GM21529 (cell line): ENCODE measurements around the gene RNASE13.
"Not testable (repeated sequence)": the region's sequence is repeated elsewhere in the genome, so short reads cannot be mapped to it uniquely, and the experiment has no call there.

Source experiments
- ATAC-seq: cut with Tn5 transposase; IDR thresholded peaks from one replicate; pipeline ENCODE4 v1.9.1; 2021; ENCODE audit not compliant: unreplicated experiment

Gene RNASE13

GRCh38 chr14:21042918-21043317 is 8.3 kb upstream of the RNASE13 start:
- no peak for ATAC-seq

DNA sequence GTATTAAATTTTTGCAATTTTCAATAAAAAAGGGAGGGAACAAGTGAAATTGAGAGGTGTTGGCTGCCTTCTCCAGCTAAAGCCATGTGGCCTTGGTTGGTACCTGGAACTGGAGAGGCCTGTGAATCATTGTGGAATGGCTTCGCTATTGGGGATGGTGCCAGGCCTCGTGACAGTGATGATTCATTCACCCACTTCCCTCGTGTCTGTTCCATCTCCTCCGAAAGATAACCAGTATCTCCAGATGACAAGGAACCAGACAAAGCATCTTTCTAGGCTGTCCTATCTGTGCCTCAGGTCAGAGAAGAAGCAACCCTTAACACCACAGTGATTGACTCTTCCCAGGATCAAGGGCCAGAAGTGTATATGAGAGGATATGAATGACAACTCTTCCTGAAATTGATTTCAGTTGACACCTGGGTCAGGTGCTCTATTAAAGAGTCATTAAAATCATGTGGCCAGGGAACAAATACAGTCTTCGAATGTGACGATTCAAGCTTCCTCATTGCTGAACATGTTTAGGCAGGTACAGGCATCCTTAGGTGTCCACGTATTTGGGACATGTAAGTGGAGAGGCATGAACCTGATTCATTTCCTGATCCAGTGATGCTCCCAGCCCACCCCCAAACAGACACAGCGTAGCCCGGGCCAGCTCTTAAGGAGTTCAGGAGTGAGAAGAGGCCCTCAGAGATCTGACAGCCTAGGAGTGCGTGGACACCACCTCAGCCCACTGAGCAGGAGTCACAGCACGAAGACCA is 7.2 kb upstream of the RNASE13 start, which contains the start of gene RNASE7:
Gene RNASE7 (plus strand): TSS at position 687 of the 758 bp plus-strand sequence. CDS start 631 bp downstream, outside the sequence.
- no peak for ATAC-seq

DNA sequence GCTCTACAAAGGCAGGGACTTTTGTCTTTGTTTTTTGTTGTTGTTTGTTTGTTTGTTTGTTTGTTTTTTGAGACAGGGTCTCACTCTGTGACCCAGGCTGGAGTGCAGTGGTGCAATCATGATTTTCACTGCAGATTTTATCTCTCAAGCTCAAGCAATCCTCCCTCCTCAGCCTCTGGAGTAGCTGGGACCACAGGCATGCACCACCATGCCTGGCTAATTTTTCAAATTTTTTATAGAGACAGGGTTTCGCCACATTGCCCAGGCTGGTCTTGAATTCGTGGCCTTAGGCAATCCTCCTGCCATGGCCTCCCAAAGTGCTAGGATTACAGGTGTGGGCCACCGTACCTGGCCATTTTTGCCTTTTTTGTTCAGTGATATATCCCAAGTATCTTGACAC is 6.3 kb upstream of the RNASE13 start:
- not testable (repeated sequence) for ATAC-seq

DNA sequence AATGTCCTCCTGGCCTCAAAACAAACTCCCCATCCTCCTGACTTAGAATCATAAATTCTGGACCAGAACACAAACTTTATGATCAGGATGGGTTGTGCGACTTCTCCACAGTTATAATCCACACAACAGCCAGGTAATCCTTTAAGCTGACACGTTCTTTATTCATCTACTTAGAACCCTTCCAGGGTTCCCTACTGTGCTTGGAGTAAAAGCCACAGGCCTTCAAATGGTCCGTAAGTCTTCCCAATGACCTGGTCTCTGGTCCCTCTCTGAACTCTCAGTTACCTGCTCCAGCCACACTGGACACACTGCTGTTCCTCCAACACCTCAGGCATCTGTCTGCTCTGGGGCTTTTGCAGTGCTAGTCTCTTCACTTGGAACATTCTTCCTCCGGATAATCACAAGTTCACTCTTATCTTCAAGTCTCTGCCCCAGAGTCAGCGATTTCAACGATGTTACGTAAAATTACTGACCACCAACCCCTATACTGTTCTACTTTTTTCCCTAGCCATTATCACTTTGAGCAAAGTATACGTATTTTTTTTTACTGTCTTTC is 5.8 kb upstream of the RNASE13 start:
- no peak for ATAC-seq

DNA sequence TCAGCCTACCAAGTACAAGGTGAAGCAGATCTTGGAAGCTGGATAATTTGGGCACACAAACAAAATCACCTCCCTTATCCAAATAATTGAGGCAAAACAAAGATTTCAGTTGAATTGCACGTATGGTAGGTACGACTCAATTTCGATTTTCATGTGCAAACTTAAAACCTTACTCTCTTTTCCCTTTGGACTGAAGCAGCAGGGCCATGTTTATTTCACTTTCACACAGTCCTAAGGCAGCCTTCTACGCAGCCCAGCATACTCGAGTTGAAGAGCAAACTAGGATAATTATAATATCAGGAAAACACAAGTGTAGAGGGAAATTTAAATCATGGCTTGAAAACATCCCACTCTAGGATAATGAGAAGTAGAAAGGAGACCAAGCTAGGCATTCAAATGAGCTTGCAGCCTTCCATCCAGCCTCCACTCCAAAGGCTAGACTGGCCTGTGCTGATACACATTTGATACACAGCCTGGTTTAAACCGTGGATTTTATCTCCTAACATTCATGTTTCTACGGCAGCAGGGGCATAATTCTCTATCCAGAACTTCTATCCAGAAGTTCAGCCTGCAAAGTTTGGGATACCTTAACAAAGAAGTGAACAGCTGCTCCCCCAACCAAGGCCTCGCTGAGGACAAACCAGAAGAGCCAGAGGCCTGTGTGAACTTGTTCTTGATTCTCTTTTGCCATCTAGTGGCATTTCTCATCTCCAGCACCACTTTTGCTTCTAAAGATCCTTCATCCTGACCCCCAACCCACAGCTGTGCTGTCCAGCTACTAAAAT is 5.2 kb upstream of the RNASE13 start:
- no peak for ATAC-seq

DNA sequence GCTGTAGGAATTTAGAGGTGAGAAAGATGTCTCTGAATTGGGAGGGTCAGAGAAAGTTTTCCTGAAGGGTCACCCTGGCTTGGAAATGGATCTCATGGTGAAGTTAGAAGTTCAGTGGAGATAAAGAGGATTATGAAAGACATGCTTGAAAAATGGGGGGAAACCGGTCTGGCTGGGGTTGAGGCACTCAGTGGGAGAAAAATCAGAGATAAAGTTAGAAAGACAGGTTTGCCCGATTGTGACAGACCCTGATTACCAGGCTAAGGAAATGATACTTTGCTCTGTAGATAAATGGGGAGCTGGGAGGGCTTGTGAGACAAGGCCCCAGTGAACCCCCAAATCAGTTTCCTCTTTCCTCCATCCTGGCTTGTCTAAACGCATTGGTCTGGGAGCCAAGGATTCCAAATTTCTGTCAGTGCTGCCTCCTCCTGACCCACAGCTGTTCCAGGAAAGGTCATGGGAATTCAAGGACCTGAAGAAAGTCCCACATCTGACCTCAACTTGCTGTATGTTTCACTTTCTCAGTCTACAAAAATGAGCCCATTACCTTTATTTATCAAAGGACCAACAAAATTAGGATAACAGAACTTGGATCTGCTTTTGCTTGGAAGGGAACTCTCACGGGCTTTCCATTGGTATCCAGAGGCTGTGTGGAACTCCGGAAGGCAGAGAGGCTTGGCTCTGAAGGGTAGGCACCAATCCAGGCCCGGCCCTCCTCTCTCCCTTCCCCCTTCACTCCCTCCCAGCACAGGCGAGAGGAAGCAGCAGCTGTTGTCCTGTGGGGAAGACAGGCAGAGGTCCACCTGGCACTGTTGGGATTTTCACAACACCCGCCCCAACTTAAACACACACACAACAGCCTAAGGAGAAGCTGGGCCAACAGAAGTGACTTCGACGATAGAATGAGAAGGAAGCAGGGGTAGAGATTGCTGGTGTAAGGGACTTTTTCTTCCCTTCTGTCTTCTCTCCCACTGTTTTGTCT is 4.1 kb upstream of the RNASE13 start:
- no peak for ATAC-seq

DNA sequence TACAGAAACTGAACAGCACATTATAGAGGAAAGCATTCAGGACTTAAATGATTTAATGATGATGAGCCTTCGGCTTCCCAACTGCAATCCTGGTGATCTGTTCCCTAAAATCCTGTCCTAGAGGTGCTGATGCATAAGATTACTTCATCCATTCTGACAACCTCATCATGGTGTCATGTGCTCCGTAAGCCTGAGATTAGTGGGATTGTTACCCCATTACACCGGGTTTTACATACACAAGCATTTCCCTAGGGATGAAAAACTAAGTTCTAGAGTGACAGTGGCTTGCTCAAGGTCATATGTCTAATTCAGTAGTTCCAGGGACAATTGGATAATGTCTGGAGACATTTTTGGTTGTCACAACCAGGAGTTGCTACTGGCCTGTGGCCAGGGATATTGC is 2.5 kb upstream of the RNASE13 start:
- ATAC-seq: no peak

- ATAC-seq: no peak
Measured at GRCh38 chr14:21036751-21037150, 2.1 kb upstream of the RNASE13 start.

- ATAC-seq: no peak
Measured at GRCh38 chr14:21033133-21033698, 1.4 kb downstream of the RNASE13 start.

DNA sequence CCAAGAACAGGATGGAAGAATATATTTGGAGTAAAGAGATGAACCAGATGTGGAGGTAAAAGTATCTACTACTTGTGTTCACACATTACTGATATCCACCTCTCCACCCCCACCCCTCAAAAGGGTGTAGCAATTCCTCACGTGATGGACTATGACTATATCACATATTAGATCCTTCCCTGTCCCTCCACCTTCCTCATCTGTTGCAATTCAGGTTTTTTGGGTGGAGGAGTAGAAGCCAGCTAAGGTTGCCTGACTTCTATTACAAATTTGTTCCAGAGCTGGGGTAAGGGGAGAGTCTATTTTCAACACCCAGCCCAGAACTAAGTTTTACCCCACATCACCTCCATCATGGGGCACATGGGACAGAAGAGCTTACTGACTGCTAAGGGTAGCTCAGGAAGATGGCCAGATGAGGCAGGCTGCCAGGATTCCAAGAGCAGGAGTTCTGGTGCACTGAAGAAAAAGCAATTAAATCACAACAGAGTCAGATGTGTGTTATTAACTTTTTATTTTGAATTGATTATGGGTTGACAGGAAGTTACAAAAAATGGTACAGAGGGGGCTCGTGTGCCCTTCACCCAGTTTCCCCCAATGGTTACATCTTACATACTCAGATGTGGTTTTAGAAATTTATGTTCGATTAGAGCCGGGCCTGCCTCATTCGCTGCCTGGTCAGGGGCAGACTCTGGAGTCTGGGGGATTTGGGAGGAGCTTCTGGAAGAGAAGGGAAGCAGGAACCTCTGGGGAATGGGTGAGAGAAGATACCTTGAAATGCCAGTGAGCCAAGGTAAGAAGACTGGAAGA is 2.1 kb downstream of the RNASE13 start:
- ATAC-seq: no peak

- no peak for ATAC-seq
Measured at GRCh38 chr14:21030531-21030930, 4.1 kb downstream of the RNASE13 start.

DNA sequence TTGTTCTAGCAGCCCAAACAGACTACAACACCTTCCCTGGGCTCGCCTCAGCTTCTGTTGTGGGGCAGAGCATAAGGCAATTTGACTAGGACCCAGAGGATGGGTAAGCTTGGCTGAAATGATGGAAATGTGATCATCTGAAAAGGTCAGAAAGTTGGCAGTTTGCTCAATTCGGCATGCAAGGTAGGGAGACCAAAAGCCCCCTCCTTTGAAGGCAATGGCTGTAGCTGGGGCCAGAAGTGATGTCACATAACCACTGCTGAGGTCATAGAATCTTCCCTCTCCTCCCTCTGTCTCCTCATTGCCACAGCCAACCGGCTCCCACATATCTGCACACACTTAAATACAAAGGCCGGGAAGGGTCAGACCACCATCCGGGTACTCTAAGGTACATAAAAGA is 4.7 kb downstream of the RNASE13 start, which contains the start of gene TPPP2:
Gene TPPP2 (plus strand): TSS at position 301 of the 400 bp plus-strand sequence. CDS start 365 bp downstream, outside the sequence.
- no peak for ATAC-seq

GRCh38 chr14:21026988-21027315 is 7.7 kb downstream of the RNASE13 start:
- no peak for ATAC-seq

DNA sequence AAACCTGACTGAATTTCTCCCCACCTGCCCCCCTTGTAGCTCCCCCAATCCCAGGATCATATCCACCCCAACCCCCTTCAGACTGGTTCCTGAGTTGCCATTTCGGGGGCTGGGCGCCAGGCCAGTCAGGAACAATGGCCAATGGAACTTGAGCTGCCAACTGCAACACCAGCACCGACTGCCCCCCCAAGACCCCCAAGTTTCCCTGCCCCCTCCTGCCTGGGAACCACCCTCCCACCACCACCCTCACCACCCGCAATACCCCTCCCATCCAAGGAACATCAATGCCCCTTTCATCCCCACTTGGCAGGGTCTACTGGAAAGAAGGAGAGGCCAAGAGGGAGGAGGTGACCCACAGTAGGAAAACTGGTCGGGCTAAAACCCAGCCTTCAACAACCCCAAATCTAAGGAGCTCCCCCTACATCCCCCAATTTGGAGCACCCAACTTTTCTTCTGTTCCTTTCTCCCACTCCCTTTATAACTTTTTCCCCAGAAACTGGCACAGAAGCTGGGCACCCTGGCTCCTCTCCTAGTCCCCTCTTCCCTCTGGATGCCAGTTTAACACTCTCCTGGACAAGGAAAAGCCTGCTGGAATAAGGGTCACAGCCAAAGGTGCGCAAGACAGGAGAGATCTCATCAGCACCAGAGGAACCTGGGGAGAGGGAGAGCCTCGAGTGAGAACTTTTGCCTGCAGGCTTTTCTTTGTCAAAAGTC is 8.2 kb downstream of the RNASE13 start:
- no peak for ATAC-seq

DNA sequence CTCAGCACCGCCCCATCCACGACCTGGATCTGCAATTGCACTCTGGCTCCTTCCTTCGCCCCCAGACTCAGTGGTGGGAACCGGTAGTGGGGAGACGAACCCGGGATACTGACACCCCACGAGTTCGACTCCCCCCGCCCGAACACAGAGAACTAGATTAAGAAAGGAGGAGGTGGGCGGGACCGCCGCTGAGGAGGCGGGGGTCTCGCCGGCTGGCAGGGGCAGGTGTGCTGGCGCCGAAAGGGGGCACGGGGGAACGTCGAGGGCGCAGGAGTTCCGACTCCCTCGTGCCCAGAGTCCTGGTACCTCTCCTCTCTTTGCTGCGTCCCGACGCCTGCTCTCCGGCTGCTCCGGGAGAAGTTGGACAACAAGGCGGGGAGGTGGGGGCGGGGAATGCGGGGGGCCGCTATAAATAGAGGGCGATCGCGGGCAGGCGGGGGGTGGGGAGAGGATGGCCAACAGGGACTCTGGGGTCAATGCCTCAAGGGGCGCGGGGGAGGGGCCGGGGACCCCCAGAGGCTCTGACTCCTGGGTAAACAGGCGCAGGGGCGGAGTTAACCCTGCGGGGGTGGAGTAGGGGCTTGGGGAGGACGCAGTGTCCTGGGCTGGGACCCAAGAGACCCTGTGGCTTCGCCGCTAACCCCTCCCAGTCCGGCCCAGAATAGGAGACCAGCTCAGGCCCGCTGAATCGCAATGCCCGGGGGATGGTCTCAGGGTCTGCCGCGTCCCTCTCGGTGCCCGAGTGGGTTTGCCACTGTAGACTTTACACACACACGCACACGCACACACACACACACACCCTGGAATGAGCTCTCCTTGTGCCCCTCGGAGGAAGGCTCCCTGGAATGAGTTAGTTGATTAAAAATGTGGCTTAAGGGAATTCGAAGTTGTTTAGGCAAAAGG is 9.0 kb downstream of the RNASE13 start:
- no peak for ATAC-seq

GRCh38 chr14:21024585-21025370 is 9.8 kb downstream of the RNASE13 start, which contains the start of gene NDRG2:
TSS of gene NDRG2 (minus strand) at chr14:21025061. CDS start at chr14:21023315, 1,746 bp downstream.
- ATAC-seq: no peak
